NCI-H2196 (cell line): ENCODE results near the gene KCNJ12.
"Not testable (repeated sequence)": the region's sequence is repeated elsewhere in the genome, so short reads cannot be mapped to it uniquely, and the experiment has no call there.

ENCODE experiments used
- DNase-seq: peaks from one replicate; lab custom pipeline; 2025; ENCODE audit not compliant: unreplicated experiment; lab: John Stamatoyannopoulos, UW

The KCNJ12 gene

DNA sequence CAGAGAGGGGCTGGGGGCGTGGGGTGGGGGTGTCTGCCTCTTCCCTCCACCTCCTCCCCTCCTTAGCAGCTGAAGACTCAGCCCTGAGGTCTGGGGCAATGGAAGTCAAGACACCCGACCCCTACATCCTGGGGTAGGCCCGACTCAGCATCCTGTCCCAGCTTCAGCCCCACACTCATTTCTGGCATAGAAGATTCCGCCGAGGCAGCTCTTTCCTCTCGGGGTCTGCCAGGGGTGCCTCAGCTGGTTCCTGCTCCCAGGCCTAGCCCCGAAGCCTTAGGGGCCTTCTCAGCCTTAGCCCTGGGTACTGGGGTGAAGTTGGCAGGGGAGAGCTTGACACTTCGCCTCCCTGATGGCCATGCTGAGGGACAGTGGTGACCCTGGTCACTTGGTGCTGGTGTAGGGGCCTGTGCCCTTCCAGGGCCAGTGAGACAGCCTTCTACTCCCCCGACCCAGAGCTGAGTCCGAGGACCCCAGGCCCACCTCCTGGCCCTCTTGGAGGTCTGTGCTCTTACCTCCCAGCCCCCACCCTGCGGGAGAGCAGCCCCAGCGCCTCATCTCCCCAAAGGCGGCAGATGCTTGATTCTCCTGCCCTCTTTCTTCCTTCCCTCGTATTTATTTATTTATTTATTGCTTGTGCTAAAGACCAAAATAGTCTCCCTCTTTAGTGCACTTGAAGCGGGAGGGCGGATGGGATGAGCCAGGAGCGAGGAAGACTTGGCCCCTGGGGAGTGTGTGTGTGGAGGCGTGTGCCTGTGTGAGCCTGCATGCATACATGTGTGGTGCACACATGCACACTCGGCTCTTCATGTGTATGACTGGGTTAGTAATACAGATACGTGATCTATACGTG, 42.5 kb downstream of the KCNJ12 start:
- no peak for DNase-seq

DNA sequence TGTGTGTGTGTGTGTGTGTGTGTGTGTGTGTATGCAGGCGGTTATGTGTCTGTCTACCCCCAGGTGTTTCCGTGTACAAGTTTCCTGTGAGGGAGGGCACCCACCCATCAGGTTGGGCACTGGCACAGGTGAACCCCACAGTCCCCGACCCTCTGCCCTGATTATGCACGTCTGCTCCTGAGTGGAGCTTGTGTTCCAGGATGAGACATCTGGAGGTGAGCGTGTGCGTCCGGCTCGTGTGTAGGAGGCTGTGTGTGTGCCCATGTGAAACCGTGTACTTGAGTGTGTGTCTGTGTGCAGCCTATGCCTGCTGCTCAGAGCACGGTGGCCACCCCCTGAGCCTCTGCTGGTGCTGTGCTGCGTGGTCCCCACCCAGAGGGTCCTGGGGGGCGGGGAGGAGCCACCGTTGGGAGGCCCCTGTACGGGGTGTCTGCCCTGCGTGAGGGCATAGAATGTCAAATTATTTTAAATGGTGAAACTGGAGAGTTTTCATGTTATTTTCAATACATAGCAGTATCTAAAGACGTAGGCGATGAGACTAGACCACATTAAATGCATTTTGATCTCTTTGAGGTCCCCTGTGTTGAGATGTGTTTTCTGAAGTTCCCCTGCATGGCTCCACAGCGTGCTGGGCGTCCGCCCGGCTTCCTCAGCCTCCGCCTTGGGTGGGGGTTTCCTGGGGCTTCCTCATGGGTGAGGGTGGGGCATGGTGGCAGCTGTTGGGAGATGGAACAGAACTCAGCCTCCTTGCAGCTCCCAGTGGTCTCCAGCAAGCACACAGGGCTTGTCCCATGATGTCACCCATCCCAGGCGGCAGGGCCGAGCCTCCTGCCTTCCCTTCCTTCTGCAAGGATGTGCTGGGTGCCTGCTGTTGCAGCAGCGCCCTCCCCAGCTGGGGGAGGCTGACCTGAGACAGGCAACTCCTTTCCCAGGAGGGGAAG, 43.4 kb downstream of the KCNJ12 start:
- no peak for DNase-seq

DNA sequence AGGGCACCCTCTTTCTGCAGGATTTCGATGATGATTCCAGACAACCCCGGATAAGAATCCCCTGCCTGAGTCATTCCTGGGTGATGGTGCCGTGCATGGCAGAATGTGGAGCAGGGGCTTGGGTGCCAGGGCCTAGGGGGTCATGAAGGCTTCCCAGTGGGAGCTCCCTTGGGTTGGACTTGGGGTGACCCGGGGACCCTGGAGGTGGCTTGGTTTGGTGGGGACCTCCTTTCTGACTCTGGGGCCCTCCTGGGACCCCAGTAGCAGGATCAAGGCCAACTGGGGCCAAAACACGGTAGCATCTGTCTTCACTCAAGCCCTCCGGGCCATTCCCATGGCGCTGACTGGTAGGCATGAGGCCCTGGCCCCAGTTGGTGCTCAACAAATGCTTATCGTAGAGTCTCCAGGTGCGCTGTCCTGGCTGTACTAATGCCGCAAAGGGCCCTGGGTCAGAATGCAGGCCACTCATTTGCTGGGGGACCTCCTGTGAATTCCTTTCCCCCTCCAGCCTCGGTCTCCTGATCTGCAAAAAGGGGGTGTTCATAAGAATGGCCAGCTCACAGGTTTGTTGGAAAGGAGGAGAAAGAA, 44.4 kb downstream of the KCNJ12 start:
- DNase-seq, result not testable (repeated sequence)

DNA sequence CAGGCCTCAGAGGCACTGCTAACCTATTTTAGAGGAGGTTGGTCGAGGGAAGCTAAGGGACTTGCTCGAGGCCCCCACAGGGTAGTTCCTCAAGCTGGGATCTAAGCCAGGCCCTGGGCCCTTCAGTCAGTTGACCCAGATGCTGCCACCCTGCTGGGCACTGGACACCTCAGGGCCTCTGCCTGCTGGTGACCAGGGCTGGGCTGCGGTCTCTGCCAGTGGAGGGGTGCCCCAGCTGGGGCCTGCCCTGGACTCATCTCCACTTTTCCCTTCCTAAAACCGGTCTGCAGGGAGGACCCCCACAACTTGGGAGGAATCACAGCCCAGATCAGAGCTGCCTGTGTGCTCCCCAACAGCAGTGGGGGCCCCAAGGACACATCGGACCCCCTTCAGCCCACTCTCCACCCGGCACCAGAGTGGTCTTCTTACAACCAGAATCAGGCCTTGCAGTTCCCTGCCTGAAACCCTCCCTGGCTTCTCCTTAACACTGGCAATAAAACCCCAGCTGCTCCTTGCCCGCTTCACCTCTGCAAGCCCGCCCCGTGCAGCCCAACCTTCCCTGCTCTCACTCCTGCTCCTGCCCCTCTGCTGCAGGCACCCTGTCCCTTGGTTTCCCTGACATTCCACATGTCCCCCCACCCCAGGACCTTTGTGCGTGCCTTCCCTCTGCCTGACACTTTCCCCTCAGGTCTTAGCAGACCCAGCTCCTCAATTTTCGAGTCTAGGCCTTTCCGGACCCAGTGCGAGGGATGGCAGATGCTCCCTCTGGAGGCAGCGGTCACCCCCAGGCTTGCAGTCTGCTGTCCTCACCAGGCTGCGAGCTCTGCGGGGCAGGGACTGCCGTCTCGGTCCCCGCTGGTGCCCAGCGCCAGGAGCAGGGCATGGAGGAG, 45.5 kb downstream of the KCNJ12 start:
- not testable (repeated sequence) for DNase-seq

DNA sequence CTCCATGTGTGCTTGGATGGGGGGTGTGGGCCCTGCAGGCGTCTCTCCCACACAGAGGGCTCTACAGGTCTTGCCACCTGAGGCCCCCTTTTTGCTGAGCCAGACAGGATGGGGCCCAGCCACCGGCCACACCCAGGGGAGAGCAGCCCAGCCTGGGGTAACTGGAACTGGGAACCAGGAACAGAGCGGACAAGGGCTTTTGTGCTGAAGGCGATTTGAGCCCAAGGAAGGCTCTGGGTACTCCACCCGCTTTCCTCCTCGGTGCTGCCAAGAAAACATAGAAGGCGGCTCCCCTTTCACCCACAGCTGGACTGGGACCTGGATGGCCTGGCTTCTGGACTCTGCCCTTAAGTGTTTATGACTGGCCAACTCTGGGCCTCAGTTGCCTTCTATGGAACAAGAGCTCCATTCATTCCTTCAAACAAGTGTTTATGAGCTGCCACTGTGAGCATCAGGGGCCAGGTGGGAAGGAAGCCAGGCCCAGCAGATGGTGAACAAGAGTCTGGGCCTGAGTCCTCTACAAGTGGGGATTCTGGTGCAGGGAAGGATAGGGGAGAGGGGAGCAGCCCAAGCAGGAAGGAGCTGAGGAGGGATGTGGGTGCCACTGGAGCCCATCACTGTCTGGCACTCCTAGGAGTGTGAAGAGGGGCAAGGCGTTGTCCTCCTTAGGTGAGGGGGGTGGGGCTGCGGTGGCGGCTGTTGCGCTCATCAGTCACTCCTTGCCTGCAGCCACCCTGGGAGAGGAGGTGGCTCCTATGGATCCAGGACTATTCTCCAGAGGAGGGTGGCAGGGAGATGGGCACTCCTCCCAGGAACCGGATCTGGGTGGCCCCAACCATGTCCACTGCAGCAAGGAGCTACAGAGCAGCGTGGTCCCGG, 46.4 kb downstream of the KCNJ12 start:
- DNase-seq, result not testable (repeated sequence)

DNA sequence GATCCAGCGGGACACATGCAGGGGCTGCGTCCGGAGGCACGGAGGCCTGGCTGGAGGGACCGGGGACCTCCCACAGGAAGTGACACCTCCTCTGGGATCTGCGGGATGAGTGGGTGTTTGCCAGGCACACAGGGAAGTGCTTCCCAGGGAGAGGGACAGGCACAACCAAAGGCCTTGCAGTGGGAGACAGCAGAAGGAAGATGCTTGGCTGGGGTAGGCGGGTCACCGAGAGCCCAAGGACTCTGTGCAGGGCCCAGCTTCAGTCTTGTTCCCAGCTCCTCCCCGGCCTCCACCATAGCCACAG, 47.0 kb downstream of the KCNJ12 start:
- DNase-seq, result not testable (repeated sequence)

DNA sequence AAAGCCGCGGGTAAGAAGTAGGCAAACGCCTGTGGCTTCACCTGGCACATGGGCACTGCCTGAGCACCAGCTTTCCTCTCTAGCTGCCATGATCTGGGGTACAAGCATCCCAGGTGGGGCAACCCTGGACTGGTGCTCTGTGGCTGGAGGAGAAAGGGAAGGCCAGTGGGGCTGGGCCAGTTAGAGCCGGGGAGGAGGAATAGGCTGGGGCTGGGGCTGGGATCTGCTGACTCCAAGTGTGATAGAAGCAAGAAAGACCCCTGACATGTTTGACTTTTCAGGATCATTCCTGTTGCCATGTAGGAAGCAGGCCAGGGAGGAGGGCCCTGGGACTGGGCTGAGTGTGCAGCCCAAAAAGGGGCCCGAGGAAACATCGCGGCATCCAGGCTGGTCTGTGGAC, 48.5 kb downstream of the KCNJ12 start:
- DNase-seq, result not testable (repeated sequence)

DNA sequence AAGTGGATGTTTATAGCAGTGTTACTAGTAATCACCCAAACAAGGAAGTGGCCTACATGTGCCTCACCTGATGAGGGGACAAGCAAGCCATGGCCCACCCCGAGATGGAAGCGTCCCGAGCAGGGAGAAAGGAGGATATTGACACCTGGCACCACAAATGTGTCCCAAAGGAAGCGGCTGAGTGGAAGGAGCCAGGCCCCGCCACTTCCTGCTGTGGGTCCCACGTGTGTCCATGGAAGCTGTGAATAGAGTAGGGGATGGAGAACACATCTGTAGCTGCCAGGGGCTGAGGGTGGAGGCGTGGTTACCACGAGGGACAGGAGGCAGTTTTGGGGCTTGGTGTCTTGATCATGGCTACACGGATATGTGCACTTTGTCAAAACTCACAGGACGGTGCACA, 49.2 kb downstream of the KCNJ12 start:
- DNase-seq, result no peak

DNA sequence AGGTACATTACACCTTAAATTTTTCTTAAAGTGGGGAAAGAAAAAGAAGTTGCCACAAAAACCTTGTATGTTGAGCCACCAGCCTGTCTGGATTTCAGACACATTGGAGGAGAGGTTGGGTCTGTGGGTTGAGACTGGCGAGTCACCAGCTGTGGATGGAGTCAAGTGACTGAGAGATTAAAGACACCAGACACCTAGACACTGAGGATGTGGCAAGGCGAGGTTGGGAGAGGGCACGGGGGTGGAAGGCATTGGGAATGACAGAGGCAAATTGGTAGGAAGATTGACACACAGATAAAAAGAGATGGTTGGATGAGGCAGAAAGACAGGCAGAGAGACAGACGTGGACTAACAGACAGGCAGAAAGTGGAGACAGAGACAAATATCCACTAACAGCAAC, 49.6 kb downstream of the KCNJ12 start:
- no peak for DNase-seq

DNA sequence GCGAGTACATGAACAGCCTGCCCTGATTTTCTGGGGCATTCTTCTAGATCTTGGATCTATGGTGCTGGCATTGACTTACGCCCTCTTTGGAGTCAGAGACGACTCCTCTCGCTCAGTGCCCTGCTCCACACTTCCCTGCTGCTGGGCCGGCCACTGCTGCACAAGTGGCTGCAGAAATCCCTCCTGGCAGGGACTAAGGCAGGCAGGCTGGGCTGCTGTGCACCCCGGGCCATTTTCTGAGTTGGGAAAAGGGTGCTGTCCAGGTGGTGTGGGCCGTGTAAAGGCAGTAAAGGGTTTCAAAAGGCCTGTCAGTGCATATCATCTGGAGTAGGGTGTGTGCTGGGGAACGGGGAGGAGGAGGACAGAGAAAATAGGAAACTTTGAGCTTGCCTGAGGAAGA, 50.1 kb downstream of the KCNJ12 start:
- not testable (repeated sequence) for DNase-seq

DNA sequence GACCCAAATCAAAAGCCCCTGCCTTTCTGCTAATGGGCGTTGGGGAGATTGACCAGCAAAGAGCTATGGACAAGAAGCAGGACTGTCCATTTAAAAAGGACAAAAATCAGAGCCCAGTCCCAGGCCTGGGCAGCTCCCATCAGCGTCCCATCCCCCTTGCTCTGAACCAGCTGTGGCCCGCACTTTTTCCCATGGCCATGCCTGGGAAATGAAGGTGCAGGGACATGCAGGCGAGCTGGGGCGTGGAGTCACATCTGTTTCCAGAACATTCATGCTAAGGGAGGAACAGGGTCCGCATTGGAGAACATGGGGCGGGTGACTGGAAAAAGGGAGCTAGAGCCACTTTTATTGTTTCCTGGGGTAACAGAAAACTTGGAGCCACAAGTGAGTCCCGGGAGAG, 50.7 kb downstream of the KCNJ12 start:
- DNase-seq, result not testable (repeated sequence)

DNA sequence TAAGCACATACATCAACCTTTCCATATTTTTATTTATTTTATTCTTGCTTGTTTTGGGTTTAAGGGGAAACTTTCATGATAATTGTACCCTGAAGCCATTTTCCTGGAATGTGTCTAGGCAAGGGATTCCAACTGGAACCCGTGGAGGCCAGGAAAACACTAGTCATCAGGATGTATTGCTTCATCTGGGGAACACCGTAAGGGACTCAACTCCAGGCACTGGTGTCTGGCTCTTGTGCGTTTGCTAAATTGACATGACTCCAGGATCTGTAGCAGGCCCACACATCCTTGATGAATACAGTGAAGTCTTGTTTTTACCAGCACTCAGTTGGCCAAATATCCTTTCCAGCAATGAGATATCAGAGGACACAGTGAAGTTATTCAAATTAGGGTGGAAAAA, 51.6 kb downstream of the KCNJ12 start:
- not testable (repeated sequence) for DNase-seq

DNA sequence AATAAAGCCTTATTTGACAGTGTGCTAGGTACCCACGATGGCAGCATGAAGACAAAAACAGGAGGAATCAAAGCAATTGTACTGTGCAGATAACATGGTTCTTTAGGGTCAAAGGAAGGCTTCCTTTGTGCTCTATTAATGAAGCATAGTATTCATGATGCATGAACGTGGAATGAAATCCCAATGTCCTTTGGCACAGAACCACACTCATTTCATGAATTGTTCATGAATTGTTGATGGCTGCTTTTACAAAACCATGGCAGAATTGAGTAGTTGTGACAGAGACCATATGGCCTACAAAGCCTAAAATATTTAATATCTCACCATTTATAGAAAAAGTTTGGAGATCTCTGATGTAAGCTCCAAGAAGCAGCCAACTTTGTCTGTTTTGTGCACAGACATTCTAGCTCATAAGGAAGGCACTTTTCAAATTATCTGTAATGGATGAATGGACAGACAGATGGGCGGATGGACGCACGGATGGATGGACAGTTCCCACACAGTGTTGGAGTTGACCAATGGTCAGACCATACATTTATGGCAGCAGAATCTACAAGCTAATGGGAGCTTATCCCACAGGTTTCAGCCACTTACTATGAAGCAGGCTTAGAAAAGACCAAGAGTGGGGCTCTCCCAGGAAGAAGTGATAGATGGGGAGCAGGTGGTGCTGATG, 52.7 kb downstream of the KCNJ12 start:
- not testable (repeated sequence) for DNase-seq

DNA sequence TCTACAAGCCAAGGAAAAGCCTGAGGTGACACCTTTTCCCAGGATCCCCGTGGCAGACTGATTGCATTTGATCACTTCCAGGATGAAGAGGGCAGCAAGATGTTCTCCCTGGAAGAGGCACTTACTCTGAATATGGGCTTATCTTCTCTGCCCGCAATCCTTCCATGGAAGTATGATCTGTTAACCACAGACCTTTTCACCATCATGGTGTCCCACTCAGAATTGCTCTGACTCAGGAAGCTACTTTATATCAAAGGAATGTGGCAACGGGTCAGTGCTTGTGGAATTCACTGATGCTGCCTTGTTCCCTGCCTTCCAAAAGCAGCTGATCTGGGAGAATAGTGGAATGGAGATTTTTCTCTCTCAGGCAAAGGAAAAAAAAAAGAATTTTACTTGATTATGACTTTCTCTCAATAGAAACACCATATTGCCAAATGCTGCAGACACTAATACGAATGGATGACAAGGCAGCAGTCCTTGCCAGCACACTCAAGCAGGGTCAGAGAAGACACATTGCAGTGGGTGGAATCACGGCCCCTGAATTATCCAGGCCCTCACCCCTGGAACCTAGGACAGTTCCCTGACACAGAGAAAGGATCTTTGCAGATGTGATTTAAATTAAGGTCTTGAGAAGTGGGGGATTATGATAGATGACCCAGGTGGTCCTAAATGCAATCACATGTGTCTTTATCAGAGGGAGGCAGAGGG, 53.9 kb downstream of the KCNJ12 start:
- not testable (repeated sequence) for DNase-seq

DNA sequence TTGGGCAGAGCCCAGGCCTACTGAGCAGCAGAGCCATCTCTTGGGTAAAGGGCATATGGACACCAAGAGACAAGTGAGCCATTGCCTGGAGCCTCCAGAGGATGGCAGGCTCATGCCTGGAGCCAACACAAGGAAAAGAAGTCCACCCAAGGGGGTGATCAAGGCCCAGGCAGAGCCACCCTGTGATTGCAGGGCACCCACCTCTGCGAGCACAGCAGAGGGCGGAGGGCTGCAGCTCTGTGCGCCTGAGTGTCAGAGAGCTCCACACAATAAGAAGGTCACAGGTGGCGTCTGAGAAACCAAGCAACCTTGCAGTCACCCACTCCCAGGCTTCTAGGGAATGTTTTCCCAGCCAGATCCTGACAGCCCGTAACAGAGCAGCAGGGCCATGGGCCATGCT, 57.8 kb downstream of the KCNJ12 start:
- not testable (repeated sequence) for DNase-seq

DNA sequence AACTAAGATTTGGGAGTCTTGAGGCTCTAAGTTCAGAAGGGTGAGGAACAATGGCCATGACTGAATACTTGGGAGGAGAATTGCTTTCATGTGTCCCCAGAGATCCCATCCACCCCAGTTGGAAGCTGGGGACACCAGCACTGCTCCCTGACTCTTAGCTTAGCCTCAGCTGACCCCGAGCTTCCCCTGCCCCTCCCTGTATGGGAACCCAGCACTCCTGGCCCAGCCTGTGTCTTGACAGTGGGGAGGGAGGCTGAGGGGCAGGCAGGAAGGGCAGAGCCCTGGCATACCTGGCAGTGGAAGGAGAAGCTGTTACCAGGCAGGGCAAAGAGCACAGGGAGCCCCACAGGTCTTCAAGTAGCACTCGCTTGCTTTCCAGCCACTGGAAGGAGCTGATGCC, 58.8 kb downstream of the KCNJ12 start:
- DNase-seq, result not testable (repeated sequence)

DNA sequence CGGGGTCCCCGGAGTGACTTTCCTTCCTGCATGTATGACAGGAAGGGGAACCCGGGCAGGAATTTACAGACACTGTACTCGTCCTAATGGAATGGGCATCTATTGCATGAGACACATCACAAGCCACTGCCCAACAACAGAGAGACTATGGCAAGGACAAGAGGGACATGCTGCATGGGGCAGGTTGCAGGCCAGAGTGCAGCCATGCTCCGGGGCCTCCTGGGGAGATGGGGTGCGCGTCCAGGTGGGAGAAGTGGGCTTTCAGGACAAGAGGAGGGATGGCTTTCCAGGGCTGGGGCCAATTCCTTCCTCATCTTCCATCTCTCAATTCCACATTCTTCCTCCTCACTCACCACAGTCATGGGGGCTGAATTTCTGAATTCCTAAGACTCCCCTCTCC, 60.3 kb downstream of the KCNJ12 start:
- DNase-seq, result not testable (repeated sequence)
